Measurements from ENCODE around the gene HECTD2.

- TF ChIP-seq POLR2A (IDR thresholded peaks at IDR 0.05) (no peak), CTCF (IDR thresholded peaks at IDR 0.05) (peak in 2 of 3 donors; percentile 57 to 69), EP300 (IDR thresholded peaks at IDR 0.05) (no peak)
These were observed 20.3 kb upstream of the HECTD2 start for GRCh38 chr10:91389636-91390512.
